AG20443 (cell line): ENCODE data around the gene SPCS1.
"Not testable (repeated sequence)": the region's sequence is repeated elsewhere in the genome, so short reads cannot be mapped to it uniquely, and the experiment has no call there.

Source experiments
- DNase-seq: peaks from one replicate; pipeline ENCODE4 v3.0.0; 2012; ENCODE audit warnings: low spot score, mixed read lengths

Gene SPCS1

GRCh38 chr3:52694528-52695189 is 11.2 kb upstream of the SPCS1 start:
- DNase-seq, result no peak

- DNase-seq, result no peak
Observed at GRCh38 chr3:52695798-52696671, 9.9 kb upstream of the SPCS1 start.

- DNase-seq, result no peak
Observed at GRCh38 chr3:52696830-52697631, 8.9 kb upstream of the SPCS1 start.

- no peak for DNase-seq
Observed at GRCh38 chr3:52697632-52697965, 8.3 kb upstream of the SPCS1 start.

- DNase-seq, result no peak
Observed at GRCh38 chr3:52703341-52703740, 2.6 kb upstream of the SPCS1 start.

- peak; percentile 61 for DNase-seq
Observed at GRCh38 chr3:52704611-52705437, 1.1 kb upstream of the SPCS1 start.

- DNase-seq, result no peak
Observed at GRCh38 chr3:52705438-52705687, 543 bp upstream of the SPCS1 start.

- no peak for DNase-seq
Observed at GRCh38 chr3:52707585-52707984, 1.7 kb downstream of the SPCS1 start.

- no peak for DNase-seq
Observed at GRCh38 chr3:52710512-52710911, 4.6 kb downstream of the SPCS1 start.

- no peak for DNase-seq
Observed at GRCh38 chr3:52712291-52713212, 6.6 kb downstream of the SPCS1 start.

- peak; percentile 10 for DNase-seq
Observed at GRCh38 chr3:52714335-52715302, 8.7 kb downstream of the SPCS1 start.

- DNase-seq, result no peak
Observed at GRCh38 chr3:52715714-52716305, 9.9 kb downstream of the SPCS1 start.

- no peak for DNase-seq
Observed at GRCh38 chr3:52719618-52720017, 13.7 kb downstream of the SPCS1 start.

- DNase-seq, result no peak
Observed at GRCh38 chr3:52721002-52721729, 15.3 kb downstream of the SPCS1 start.

GRCh38 chr3:52721730-52722008 is 15.8 kb downstream of the SPCS1 start:
- DNase-seq, result no peak

- DNase-seq, result no peak
Observed at GRCh38 chr3:52722491-52722890, 16.6 kb downstream of the SPCS1 start.

- DNase-seq, result no peak
Observed at GRCh38 chr3:52723935-52724334, 18.0 kb downstream of the SPCS1 start.

- no peak for DNase-seq
Observed at GRCh38 chr3:52724511-52724910, 18.6 kb downstream of the SPCS1 start.

GRCh38 chr3:52728753-52729152 is 22.8 kb downstream of the SPCS1 start:
- DNase-seq, result not testable (repeated sequence)
